Measurements from ENCODE around the gene SF3B3. TPM values are rescaled to one million over a fixed set of nuclear protein-coding genes. Genes with fewer than 3 reads are reported as not detected.
A peak's percentile ranks its signal among the peaks of the same experiment; 100 is the strongest.

Gene SF3B3
- total RNA-seq, 4 donors from 2014 or later = 48.5 to 119 (median 94.9) TPM

- peak overlapping the region in 1 of 4 donors; percentile 59 for H3K27ac ChIP-seq
- H3K27me3 ChIP-seq = no peaks in the 10 kb centered on the region
- H3K4me3 ChIP-seq = no peak overlapping the region
- TF ChIP-seq CTCF (IDR thresholded peaks at IDR 0.05) (no peak), POLR2A (IDR thresholded peaks at IDR 0.05) (no peak)
- no peaks in the 10 kb centered on the region for H3K9me3 ChIP-seq
- peak in 1 of 3 donors; percentile 15 for DNase-seq
- peaks cover 0 to 35% (median 1%) of the 10 kb centered on the region in 4 donors for H3K4me1 ChIP-seq
- H3K36me3 ChIP-seq = peaks cover 0 to 44% (median under 1%) of the 10 kb centered on the region in 3 donors
These were observed 51.1 kb downstream of the SF3B3 start for GRCh38 chr16:70574595-70575271.

GRCh38 chr16:70575376-70575775 lies 51.8 kb downstream of the SF3B3 start:
- peak overlapping the region in 1 of 4 donors; percentile 46 for H3K27ac ChIP-seq
- H3K9me3 ChIP-seq = no peaks in the 10 kb centered on the region
- TF ChIP-seq POLR2A (IDR thresholded peaks at IDR 0.05) = no peak
- TF ChIP-seq CTCF (IDR thresholded peaks at IDR 0.05) = no peak
- no peaks in the 10 kb centered on the region for H3K27me3 ChIP-seq
- H3K36me3 ChIP-seq = peaks cover 0 to 37% (median 0%) of the 10 kb centered on the region in 3 donors
- no peak overlapping the region for H3K4me3 ChIP-seq
- peaks cover 0 to 35% (median 1%) of the 10 kb centered on the region in 4 donors for H3K4me1 ChIP-seq
- DNase-seq = peak in 1 of 3 donors; percentile 34

DNA sequence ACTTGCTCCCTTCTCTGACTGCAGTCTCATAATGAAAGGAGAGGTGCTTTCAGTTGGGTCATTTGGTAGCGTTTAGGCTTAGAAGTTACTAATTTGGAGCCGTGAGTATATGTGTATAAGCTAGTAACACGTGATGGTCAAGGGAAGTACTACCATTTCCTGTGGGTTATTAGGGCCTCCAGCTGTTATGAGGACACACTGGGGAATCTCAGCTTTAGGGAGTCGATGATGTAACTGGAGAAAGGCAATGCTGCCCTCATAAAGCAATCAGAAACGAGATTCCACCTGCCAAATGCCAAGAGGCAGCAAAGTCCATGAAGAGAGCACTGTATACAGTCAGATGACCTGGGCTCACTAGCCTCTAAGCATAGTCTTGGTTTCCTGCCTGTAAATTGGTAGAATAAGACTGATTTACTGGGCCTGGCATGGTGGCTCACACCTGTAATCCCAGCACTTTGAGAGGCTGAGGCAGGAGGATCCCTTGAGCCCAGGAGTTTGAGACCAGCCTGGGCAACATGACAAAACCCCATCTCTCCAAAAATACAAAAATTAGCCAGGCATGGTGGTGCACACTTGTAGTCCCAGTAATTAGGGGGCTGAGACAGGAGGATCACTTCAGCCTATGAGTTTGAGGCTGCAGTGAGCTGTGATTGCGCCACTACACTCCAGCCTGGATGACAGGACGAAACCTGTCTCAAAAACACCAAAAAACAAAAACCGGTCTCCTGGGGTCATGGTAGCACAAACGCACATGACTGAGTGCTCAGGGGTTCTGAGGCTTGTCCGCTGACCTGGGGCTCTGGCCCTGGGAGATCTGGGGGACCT lies 53.0 kb downstream of the SF3B3 start:
- no peak for TF ChIP-seq CTCF (IDR thresholded peaks at IDR 0.05)
- no peak for TF ChIP-seq POLR2A (IDR thresholded peaks at IDR 0.05)
- H3K4me3 ChIP-seq = no peak overlapping the region
- peaks cover 0 to 35% (median 1%) of the 10 kb centered on the region in 4 donors for H3K4me1 ChIP-seq
- peak overlapping the region in 3 of 4 donors; percentile 19 to 57 (median 46) for H3K27ac ChIP-seq
- DNase-seq = peak in 1 of 3 donors; percentile 56
- no peaks in the 10 kb centered on the region for H3K9me3 ChIP-seq
- no peaks in the 10 kb centered on the region for H3K27me3 ChIP-seq
- H3K36me3 ChIP-seq = peaks cover 0 to 24% (median 0%) of the 10 kb centered on the region in 3 donors

DNA sequence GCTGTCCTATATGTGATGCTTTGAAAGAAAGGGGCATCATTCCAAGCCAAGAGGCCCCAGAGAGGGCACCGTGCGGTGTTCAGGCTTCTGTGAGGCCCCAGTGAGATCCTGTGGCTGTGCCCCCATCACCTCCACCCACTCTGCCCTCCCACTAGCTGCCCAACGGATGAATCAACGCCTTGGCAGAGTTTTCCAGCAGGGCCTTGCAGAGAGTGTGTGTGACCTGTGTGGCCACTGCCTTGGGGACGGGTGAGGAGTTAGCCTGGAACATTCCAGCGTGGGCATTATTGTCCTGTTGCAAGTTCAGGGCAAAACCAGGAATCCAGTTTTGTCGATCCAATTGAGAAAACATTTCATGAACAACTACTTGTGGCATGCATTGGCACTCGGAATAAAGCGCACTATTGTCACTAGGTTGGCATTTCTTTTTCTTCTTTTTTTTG lies 53.7 kb downstream of the SF3B3 start:
- Histone ChIP-seq H3K4me3 (no peak overlapping the region), H3K4me1 (peaks cover 0 to 35% (median 1%) of the 10 kb centered on the region in 4 donors), H3K9me3 (no peaks in the 10 kb centered on the region), H3K36me3 (peaks cover 0 to 18% (median 0%) of the 10 kb centered on the region in 3 donors), H3K27ac (peak overlapping the region in 2 of 4 donors; percentile 19 to 57), H3K27me3 (no peaks in the 10 kb centered on the region)
- no peak for DNase-seq
- TF ChIP-seq CTCF (IDR thresholded peaks at IDR 0.05) (no peak), POLR2A (IDR thresholded peaks at IDR 0.05) (no peak)

DNA sequence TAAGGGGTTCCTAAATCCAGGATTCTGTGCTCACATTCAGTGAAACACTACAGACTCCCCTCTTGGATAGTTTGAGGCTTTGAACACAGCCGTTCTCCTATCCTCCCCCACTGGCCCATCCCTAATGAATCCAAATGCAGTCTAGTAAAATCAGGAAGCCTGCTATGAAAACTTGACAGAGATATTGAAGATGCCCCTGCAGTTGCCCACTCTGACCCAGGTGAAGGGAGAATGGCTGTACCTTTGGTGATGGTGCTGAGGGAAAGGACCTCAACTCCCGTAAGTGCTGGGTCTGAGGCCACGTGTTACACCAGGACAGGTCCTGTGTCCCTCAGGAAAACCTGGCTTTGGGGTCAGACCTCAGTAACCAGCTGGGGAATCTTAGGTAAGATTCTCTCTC lies 54.4 kb downstream of the SF3B3 start:
- no peak overlapping the region for H3K27ac ChIP-seq
- TF ChIP-seq POLR2A (IDR thresholded peaks at IDR 0.05) (no peak), CTCF (IDR thresholded peaks at IDR 0.05) (no peak)

More for the DNA sequence above, 54.4 kb downstream of the SF3B3 start:
- peak in 1 of 3 donors; percentile 7 for DNase-seq
- Histone ChIP-seq H3K4me3 (no peak overlapping the region), H3K27me3 (no peaks in the 10 kb centered on the region), H3K36me3 (peaks cover 0 to 11% (median 0%) of the 10 kb centered on the region in 3 donors), H3K9me3 (no peaks in the 10 kb centered on the region), H3K4me1 (peaks cover 0 to 30% (median 1%) of the 10 kb centered on the region in 4 donors)
